ENCODE measurements around the gene ATP6V1F. TPM values are rescaled to one million over a fixed set of nuclear protein-coding genes. Genes with fewer than 3 reads are reported as not detected.

The ATP6V1F gene
- total RNA-seq, 1 experiment from 2014 or later: 115 TPM

DNA sequence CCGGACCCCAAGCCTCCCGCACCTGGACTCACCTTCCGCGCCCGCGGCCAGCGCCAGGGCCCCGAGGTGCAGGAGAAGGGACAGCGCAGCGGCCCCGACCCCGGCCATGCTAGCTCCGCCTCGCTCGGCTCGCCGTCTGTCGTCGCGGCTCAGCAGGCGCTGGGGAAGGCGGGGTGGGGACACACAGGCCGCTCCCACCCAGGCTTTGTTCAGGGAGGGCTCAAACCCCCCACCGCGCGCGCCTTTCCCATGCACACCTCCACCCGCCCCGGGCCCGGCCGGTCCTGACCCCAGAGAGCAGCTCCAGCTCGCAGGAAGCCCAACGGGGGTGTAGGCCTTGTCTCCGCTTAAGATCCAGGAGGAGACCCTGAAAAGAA is 47.9 kb downstream of the ATP6V1F start, which contains the start of gene KCP:
KCP (minus strand) TSS at position 141 of the 377 bp plus-strand sequence; CDS start at position 108, 33 bp downstream.
- no peak within 1 kb of the TSS for H2AK5ac ChIP-seq (ENCODE audit: insufficient read length, low read length)
- WGBS (ENCODE audit: extremely low coverage, insufficient read length, low lambda C conversion rate): no CpG with 5 or more reads among the region's 34 CpGs
- H2BK120ac ChIP-seq (ENCODE audit: low read depth, low read length, poor library complexity, severe bottlenecking): no peak within 1 kb of the TSS
- no peak within 1 kb of the TSS for H2AFZ ChIP-seq (ENCODE audit: low read length)
- H4K5ac ChIP-seq (ENCODE audit: insufficient read length, low read depth, low read length): no peak within 1 kb of the TSS
- peaks cover 16% of the 10 kb centered on the region for H3K23me2 ChIP-seq (ENCODE audit: insufficient read length, low read depth, low read length, poor library complexity, severe bottlenecking)
- H3K27ac ChIP-seq (ENCODE audit: insufficient read length, low read depth, low read length): no peak within 1 kb of the TSS
- peaks cover 29% of the 10 kb centered on the region for H3K27me3 Mint-ChIP-seq (ENCODE audit: low read depth)
- no peak within 1 kb of the TSS for H3K4ac ChIP-seq (ENCODE audit: low read depth, low read length)
- peak within 1 kb of the TSS; percentile 76 to 87 for H3K4me3 Mint-ChIP-seq
- peaks cover 7% of the 10 kb centered on the region; the same call in 1 of the 2 replicates for H3K27me3 ChIP-seq (ENCODE audit: insufficient read depth, low read length)
- peaks cover 0 to 7% (median 5%) of the 10 kb centered on the region in 3 experiments; a peak in 4 of 7 replicates for H3K36me3 Mint-ChIP-seq (ENCODE audit: insufficient read depth in 1 of 3, low read depth in 3 of 3)
- H3K4me1 Mint-ChIP-seq: peaks cover 25 to 37% of the 10 kb centered on the region in 2 experiments
- peaks cover 0 to 2% of the 10 kb centered on the region in 2 experiments; a peak in 1 of 5 replicates for H3K9me3 Mint-ChIP-seq
- H3K79me2 ChIP-seq (ENCODE audit: insufficient read depth, low read length): no peaks in the 10 kb centered on the region
- H3K27ac Mint-ChIP-seq: peak within 1 kb of the TSS; percentile 28 to 90 (median 77); a peak in 3 of 7 replicates
- no peaks in the 10 kb centered on the region for H3K79me1 ChIP-seq (ENCODE audit: insufficient read depth, low read depth, low read length, poor library complexity, severe bottlenecking)
- H3T11ph ChIP-seq (ENCODE audit: low read length): no peak within 1 kb of the TSS
- no peak within 1 kb of the TSS for H2BK20ac ChIP-seq (ENCODE audit: low read depth, low read length, poor library complexity, severe bottlenecking)
- TF ChIP-seq CTCF (conservative IDR thresholded peaks at IDR 0.05): no peak
- no peak within 1 kb of the TSS for H4K91ac ChIP-seq (ENCODE audit: insufficient read length, low read depth, low read length)
- no peak within 1 kb of the TSS for H2BK5ac ChIP-seq (ENCODE audit: insufficient read length, low read length)
- H2BK12ac ChIP-seq (ENCODE audit: insufficient read length, low read depth, low read length): no peak within 1 kb of the TSS
- no peaks in the 10 kb centered on the region for H3K9me3 ChIP-seq (ENCODE audit: control insufficient read depth, low read depth, low read length)
- H3K9ac ChIP-seq (ENCODE audit: extremely low read depth, insufficient read length, low read length): no peak within 1 kb of the TSS
- H4K20me1 ChIP-seq (ENCODE audit: control insufficient read depth, insufficient read depth, insufficient read length): no peaks in the 10 kb centered on the region
- H3K18ac ChIP-seq (ENCODE audit: insufficient read length, low read depth, low read length): peak within 1 kb of the TSS; percentile 19
- peaks cover 7% of the 10 kb centered on the region; the same call in 1 of the 2 replicates for H3K4me1 ChIP-seq (ENCODE audit: insufficient read depth, low read length)
- peak; percentile 54 for DNase-seq
- H3K56ac ChIP-seq (ENCODE audit: insufficient read length, low read depth, low read length): no peak within 1 kb of the TSS
- H3K14ac ChIP-seq (ENCODE audit: insufficient read depth, low read length): peak within 1 kb of the TSS; percentile 73
- H2BK15ac ChIP-seq (ENCODE audit: low read depth, low read length): no peak within 1 kb of the TSS
- no peak within 1 kb of the TSS for H3K23ac ChIP-seq (ENCODE audit: insufficient read length, low read depth, low read length)
- H4K8ac ChIP-seq (replicated peaks; ENCODE audit: insufficient read length, low read depth, low read length): no peak within 1 kb of the TSS
- peak within 1 kb of the TSS; percentile 50 for H3K4me2 ChIP-seq (ENCODE audit: insufficient read depth, insufficient read length, low read length)

Data from H9 (cell line).